Measurements from ENCODE around the gene VPS13A. TPM values are rescaled to one million over a fixed set of nuclear protein-coding genes. Genes with fewer than 3 reads are reported as not detected.

The VPS13A gene
- polyA plus RNA-seq, 1 donor from 2014 or later = 20.6 TPM

DNA sequence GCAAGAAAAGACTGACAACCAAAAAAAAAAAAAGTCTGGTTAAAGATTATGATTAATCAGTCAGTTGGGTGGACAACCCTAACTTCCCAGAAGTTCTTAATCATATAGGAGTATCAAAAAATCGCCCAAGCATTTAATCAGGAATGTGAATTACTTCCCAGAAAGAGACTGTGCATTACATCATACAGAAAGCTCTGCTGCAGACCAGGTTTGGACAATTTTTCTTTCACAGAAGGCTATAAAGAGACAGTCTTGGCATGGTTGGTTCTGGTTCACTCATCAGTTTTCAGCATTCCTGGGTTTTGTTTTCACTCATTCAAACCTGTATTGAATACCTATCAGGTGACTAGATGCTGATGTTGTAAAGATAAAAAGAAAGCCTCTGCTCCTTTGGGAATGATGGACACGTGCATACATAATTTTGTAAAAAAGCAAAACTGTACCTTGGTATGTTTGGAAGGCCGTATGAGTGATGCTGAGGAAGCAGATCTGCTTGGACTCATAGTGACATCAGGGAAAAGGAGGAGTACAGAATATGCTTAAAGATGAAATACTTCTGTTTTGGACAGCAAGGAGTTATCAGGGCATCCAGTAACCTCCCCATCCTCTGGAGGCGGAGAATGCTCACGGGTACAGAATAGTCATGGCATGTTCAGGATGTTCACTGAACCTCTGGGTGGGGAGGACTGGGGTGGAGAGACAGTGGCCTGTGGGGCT is 292.3 kb downstream of the VPS13A start:
- H3K9me2 ChIP-seq (ENCODE audit: insufficient read depth, low read length) = no peaks in the 10 kb centered on the region
- no peak overlapping the region for H2AFZ ChIP-seq (ENCODE audit: low read depth, low read length)
- H3K4me3 ChIP-seq (ENCODE audit: low read length) = no peak overlapping the region
- no peaks in the 10 kb centered on the region for H3K27me3 ChIP-seq (ENCODE audit: insufficient read depth, low read depth, low read length)
- no peaks in the 10 kb centered on the region for H4K20me1 ChIP-seq (ENCODE audit: insufficient read depth)
- no peaks in the 10 kb centered on the region for H3K79me2 ChIP-seq (replicated peaks; ENCODE audit: insufficient read depth, low read length)
- H3K36me3 ChIP-seq (ENCODE audit: insufficient read depth, low read length) = no peaks in the 10 kb centered on the region
- no peak overlapping the region for H3K27ac ChIP-seq (ENCODE audit: low read length)
- H3F3A ChIP-seq (ENCODE audit: insufficient read depth, low read length, poor library complexity, severe bottlenecking) = no peaks in the 10 kb centered on the region
- H3K9me3 ChIP-seq (ENCODE audit: low read length) = peaks cover 3% of the 10 kb centered on the region
- no peak overlapping the region for H3K4me2 ChIP-seq (ENCODE audit: low read length)
- no peak for TF ChIP-seq SMC3 (conservative IDR thresholded peaks at IDR 0.05; ENCODE audit: poor library complexity)
- TF ChIP-seq, protein P1, sequence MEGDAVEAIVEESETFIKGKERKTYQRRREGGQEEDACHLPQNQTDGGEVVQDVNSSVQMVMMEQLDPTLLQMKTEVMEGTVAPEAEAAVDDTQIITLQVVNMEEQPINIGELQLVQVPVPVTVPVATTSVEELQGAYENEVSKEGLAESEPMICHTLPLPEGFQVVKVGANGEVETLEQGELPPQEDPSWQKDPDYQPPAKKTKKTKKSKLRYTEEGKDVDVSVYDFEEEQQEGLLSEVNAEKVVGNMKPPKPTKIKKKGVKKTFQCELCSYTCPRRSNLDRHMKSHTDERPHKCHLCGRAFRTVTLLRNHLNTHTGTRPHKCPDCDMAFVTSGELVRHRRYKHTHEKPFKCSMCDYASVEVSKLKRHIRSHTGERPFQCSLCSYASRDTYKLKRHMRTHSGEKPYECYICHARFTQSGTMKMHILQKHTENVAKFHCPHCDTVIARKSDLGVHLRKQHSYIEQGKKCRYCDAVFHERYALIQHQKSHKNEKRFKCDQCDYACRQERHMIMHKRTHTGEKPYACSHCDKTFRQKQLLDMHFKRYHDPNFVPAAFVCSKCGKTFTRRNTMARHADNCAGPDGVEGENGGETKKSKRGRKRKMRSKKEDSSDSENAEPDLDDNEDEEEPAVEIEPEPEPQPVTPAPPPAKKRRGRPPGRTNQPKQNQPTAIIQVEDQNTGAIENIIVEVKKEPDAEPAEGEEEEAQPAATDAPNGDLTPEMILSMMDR (IDR thresholded peaks at IDR 0.05; ENCODE audit: poor library complexity, severe bottlenecking) = no peak
- no peak for TF ChIP-seq REST (IDR thresholded peaks at IDR 0.05; ENCODE audit: borderline replicate concordance)
- TF ChIP-seq RAD21 (conservative IDR thresholded peaks at IDR 0.05) = no peak
- no peak for TF ChIP-seq MXI1 (conservative IDR thresholded peaks at IDR 0.05; ENCODE audit: poor library complexity, severe bottlenecking)
- TF ChIP-seq POLR2AphosphoS5 (IDR thresholded peaks at IDR 0.05) = no peak
- H3K9ac ChIP-seq (ENCODE audit: low read length) = no peak overlapping the region

Other genes starting within 250 kb of the VPS13A start
- not detected in 2 replicates for gene FOXB2, start 157.9 kb upstream of the VPS13A start, polyA plus RNA-seq

All from neural cell (in vitro differentiated cells).